D721Med (cell line): Measurements from ENCODE around the gene MTFMT.
A peak's percentile ranks its signal among the peaks of the same experiment; 100 is the strongest.
"Not testable (repeated sequence)": the region's sequence is repeated elsewhere in the genome, so short reads cannot be mapped to it uniquely, and the experiment has no call there.

Source experiments
- DNase-seq: peaks from one replicate; pipeline ENCODE4 v3.0.0; 2011; ENCODE audit warnings: low spot score; ENCODE audit not compliant: insufficient read length
- FAIRE-seq: peaks from 2 replicates; lab custom pipeline; 2011; peaks lifted over from hg19 to GRCh38; lab: Jason Lieb, UNC
- CTCF ChIP-seq: IDR thresholded peaks from 2 replicates; pipeline ENCODE4 v1.5.1; 2012; ENCODE audit warnings: mild to moderate bottlenecking, control low read depth; ENCODE audit not compliant: insufficient read depth; ENCODE audit errors: missing control alignments

The MTFMT gene

GRCh38 chr15:65028921-65029735 lies at the start of gene MTFMT:
Gene MTFMT, minus strand, starts transcription at chr15:65029639. Its CDS starts 26 bp downstream, at chr15:65029613.
- FAIRE-seq (no peak), DNase-seq (peak; percentile 97)
- no peak for TF ChIP-seq CTCF

DNA sequence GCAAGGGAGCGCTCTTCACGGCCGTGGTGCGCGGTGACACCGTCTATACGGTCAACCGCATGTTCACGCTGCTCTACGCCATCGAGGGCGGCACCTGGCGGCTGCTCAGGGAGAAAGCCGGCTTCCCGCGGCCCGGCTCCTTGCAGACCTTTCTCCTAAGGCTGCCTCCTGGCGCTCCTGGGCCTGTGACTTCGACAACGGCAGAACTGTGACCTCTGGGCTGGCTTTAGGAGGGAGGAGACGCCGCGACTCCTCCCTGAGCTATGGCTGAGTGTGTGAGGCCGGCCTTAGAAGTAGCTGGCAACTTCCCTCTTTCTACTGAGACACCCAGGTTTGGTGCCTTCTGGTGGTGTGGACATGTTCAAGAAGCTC lies 48.5 kb upstream of the MTFMT start:
- no peak for FAIRE-seq
- TF ChIP-seq CTCF: no peak
- no peak for DNase-seq

DNA sequence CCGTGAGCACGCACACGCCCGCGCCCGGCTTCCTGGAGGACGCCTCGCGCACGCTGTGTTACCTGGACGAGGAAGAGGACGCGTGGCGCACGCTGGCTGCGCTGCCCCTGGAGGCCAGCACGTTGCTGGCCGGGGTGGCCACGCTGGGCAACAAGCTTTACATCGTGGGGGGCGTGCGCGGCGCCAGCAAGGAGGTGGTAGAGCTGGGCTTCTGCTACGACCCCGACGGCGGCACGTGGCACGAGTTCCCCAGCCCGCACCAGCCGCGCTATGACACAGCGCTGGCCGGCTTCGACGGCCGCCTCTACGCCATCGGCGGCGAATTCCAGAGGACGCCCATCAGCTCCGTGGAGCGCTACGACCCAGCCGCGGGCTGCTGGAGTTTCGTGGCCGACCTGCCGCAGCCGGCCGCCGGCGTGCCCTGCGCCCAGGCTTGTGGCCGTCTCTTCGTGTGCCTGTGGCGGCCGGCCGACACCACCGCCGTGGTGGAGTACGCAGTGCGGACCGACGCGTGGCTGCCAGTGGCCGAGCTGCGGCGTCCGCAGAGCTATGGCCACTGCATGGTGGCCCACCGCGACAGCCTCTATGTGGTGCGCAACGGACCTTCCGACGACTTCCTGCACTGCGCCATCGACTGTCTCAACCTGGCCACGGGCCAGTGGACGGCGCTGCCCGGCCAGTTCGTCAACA lies 48.0 kb upstream of the MTFMT start:
- FAIRE-seq: no peak
- TF ChIP-seq CTCF: no peak
- no peak for DNase-seq

DNA sequence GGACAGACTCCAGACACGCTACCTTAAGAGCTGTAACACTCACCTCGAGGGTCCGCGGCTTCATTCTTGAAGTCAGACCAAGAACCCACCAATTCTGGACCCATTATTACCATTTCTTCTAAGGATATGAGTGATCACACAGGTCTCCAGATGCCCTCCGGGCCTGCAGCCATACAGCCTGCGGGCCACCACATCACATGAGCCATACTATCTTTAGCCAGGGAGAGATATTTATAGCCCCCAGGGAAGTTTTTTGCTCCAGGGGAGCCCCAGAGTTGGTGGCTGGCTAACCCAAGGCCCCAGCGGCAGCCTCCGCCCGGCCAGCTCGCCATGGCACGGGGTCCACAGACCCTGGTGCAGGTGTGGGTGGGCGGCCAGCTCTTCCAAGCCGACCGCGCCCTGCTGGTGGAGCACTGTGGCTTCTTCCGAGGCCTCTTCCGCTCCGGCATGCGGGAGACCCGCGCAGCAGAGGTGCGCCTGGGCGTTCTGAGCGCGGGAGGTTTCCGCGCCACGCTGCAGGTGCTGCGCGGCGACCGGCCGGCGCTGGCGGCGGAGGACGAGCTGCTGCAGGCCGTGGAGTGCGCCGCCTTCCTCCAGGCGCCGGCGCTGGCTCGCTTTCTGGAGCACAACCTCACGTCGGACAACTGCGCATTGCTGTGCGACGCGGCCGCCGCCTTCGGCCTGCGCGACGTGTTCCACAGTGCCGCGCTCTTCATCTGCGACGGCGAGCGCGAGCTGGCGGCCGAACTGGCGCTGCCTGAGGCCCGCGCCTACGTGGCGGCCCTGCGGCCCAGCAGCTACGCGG lies 47.2 kb upstream of the MTFMT start, which contains the start of gene KBTBD13:
KBTBD13 (plus strand) TSS at position 261 of the 805 bp plus-strand sequence; CDS start at position 331, 70 bp downstream.
- no peak for FAIRE-seq
- TF ChIP-seq CTCF: no peak
- DNase-seq: no peak

- FAIRE-seq, DNase-seq: not testable (repeated sequence)
These were observed 46.4 kb upstream of the MTFMT start for GRCh38 chr15:65075607-65076395.

GRCh38 chr15:65074946-65075345 lies 45.5 kb upstream of the MTFMT start:
- FAIRE-seq: not testable (repeated sequence)

DNA sequence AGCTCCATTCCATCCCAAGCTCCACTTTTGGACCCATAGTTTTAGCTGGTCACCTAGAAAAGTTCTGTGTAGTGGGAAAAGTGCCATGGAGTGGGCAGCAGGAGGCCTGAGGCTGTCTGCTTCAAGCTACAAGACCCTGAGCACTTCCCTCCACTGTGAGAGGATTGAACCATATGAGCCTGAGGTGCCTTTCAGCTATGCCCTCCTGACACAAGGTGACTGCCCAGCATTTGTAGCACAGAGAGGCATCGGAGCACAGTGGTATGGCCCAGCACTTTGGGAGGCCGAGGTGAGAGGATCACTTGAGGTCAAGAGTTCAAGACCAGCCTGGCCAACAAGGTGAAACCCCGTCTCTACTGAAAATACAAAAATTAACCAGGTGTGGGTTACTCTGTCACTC lies 43.2 kb upstream of the MTFMT start:
- no peak for FAIRE-seq
- no peak for TF ChIP-seq CTCF

More at GRCh38 chr15:65074946-65075345, 45.5 kb upstream of the MTFMT start:
- not testable (repeated sequence) for DNase-seq

More for the DNA sequence above, 43.2 kb upstream of the MTFMT start:
- no peak for DNase-seq
